Panc1 (cell line): ENCODE results near the gene GARIN5B. TPM values are rescaled to one million over a fixed set of nuclear protein-coding genes. Genes with fewer than 3 reads are reported as not detected.

Experiments used
- ATAC-seq: fragments of 200-7000 bp; cut with Tn5 transposase; 2 replicates; pipeline ENCODE4 v1.9.1; 2020; ENCODE audit warnings: mild to moderate bottlenecking, moderate library complexity
- BruUV-seq: library from RNA; stranded (reverse); fragments of 400-500 nt; replicated peaks from 2 replicates; lab custom pipeline; 2021; lab: Mats Ljungman, UMichigan
- CTCF ChIA-PET: fragments of 300-600 bp; sonication (Branson Sonifier 250); formaldehyde crosslinking; loops from one replicate; lab custom pipeline; 2022; ENCODE audit warnings: antibody characterized with exemption; lab: Charles Lee
- POLR2A ChIA-PET: fragments of 300-600 bp; sonication (Branson Sonifier 250); formaldehyde crosslinking; loops from one replicate; lab custom pipeline; 2022; ENCODE audit warnings: antibody characterized with exemption; lab: Charles Lee
- DNase-seq: peaks from one replicate; pipeline ENCODE4 v3.0.0-alpha.2; 2010; ENCODE audit warnings: low read depth, low spot score
- H3K27ac ChIP-seq: 2 replicates; pipeline ENCODE4 v1.5.1; 2011; ENCODE audit warnings: mild to moderate bottlenecking, low read length, inconsistent platforms
- H3K27me3 ChIP-seq: fragments of 200-500 bp; sonication (Bioruptor generic); 2 replicates; pipeline ENCODE4 v1.6.0; 2014; ENCODE audit warnings: low read length, inconsistent platforms; ENCODE audit not compliant: control insufficient read depth, insufficient read depth
- H3K36me3 ChIP-seq: fragments of 200-500 bp; sonication (Bioruptor generic); 2 replicates; pipeline ENCODE4 v1.5.1; 2014; ENCODE audit warnings: inconsistent platforms, mild to moderate bottlenecking, low read length, moderate library complexity; ENCODE audit not compliant: control insufficient read depth, insufficient read depth
- H3K4me1 ChIP-seq: 2 replicates; pipeline ENCODE4 v1.5.1; 2011; ENCODE audit warnings: inconsistent platforms, mild to moderate bottlenecking, low read length, moderate library complexity; ENCODE audit not compliant: control insufficient read depth, insufficient read depth
- H3K4me3 ChIP-seq, 2 experiments: 2 replicates each; pipeline ENCODE4 v1.5.1; 2011 to 2012; ENCODE audit warnings: low read depth in 2 of 2, low read length in 2 of 2, mild to moderate bottlenecking in 2 of 2, inconsistent platforms in 1 of 2, moderate library complexity in 1 of 2
- H3K9me3 ChIP-seq: fragments of 200-500 bp; sonication (Bioruptor generic); 2 replicates; pipeline ENCODE4 v1.5.1; 2014; ENCODE audit warnings: low read depth, mild to moderate bottlenecking, inconsistent platforms, low read length, moderate library complexity; ENCODE audit not compliant: control insufficient read depth, insufficient read depth
- POLR2AphosphoS5 ChIP-seq: IDR thresholded peaks from 2 replicates; pipeline ENCODE4 v1.6.1; 2012; ENCODE audit warnings: mild to moderate bottlenecking, low read depth, low read length, moderate library complexity
- SIN3A ChIP-seq: IDR thresholded peaks from 2 replicates; pipeline ENCODE4 v1.6.1; 2012; ENCODE audit warnings: low read depth, mild to moderate bottlenecking, low read length, moderate library complexity, borderline replicate concordance; ENCODE audit not compliant: insufficient read depth
- TCF7L2 ChIP-seq: IDR thresholded peaks from 2 replicates; pipeline ENCODE4 v1.6.1; 2011; ENCODE audit warnings: mild to moderate bottlenecking, low read depth, low read length, inconsistent platforms
- in situ Hi-C: cut with HindIII; loops from 2 replicates; pipeline ENCODE4 v1.10.0; 2016; ENCODE audit warnings: low sequenced_read_pairs, low pct_unique_long_range_greater_than_20kb
- intact Hi-C: fragments of 100-400 bp; cut with micrococcal nuclease; formaldehyde crosslinking; loops from one replicate; pipeline ENCODE4 v1.10.0; 2022; ENCODE audit not compliant: unreplicated experiment
- total RNA-seq: library from RNA; stranded (reverse); gene quantifications from one replicate; pipeline ENCODE4 v1.2.1, GENCODE V29; 2021; ENCODE audit not compliant: unreplicated experiment
- TF ChIP-seq, protein P1 (sequence below): fragments of 450-650 bp; IDR thresholded peaks from 2 replicates; pipeline ENCODE4 v1.5.1; 2017; ENCODE audit warnings: mild to moderate bottlenecking
- TF ChIP-seq, protein P2 (sequence below), 2 experiments: IDR thresholded peaks; 2 replicates each; pipeline ENCODE4 v1.6.1; 2011 to 2012; ENCODE audit warnings: low read depth in 2 of 2, control low read depth in 1 of 2, low read length in 1 of 2, mild to moderate bottlenecking in 1 of 2, moderate library complexity in 1 of 2; ENCODE audit not compliant: insufficient read depth in 1 of 2

Gene GARIN5B
- total RNA-seq, 1 experiment from 2014 or later = not detected

- DNase-seq (no peak), ATAC-seq (peak; percentile 19; the same call in 1 of the 2 replicates)
- Histone ChIP-seq H3K27me3 (no peaks in the 10 kb centered on the region), H3K4me1 (peaks cover 52% of the 10 kb centered on the region), H3K36me3 (peaks cover 15% of the 10 kb centered on the region), H3K9me3 (no peaks in the 10 kb centered on the region), H3K27ac (no peak overlapping the region), H3K4me3 (no peak overlapping the region)
- intact Hi-C loops = no loop called here
- POLR2A ChIA-PET = no interaction called here
- in situ Hi-C loops = no loop called here
- no peak for TF ChIP-seq SIN3A
- TF ChIP-seq, protein P1, sequence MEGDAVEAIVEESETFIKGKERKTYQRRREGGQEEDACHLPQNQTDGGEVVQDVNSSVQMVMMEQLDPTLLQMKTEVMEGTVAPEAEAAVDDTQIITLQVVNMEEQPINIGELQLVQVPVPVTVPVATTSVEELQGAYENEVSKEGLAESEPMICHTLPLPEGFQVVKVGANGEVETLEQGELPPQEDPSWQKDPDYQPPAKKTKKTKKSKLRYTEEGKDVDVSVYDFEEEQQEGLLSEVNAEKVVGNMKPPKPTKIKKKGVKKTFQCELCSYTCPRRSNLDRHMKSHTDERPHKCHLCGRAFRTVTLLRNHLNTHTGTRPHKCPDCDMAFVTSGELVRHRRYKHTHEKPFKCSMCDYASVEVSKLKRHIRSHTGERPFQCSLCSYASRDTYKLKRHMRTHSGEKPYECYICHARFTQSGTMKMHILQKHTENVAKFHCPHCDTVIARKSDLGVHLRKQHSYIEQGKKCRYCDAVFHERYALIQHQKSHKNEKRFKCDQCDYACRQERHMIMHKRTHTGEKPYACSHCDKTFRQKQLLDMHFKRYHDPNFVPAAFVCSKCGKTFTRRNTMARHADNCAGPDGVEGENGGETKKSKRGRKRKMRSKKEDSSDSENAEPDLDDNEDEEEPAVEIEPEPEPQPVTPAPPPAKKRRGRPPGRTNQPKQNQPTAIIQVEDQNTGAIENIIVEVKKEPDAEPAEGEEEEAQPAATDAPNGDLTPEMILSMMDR = no peak
- no peak for TF ChIP-seq TCF7L2
- TF ChIP-seq, protein P2, sequence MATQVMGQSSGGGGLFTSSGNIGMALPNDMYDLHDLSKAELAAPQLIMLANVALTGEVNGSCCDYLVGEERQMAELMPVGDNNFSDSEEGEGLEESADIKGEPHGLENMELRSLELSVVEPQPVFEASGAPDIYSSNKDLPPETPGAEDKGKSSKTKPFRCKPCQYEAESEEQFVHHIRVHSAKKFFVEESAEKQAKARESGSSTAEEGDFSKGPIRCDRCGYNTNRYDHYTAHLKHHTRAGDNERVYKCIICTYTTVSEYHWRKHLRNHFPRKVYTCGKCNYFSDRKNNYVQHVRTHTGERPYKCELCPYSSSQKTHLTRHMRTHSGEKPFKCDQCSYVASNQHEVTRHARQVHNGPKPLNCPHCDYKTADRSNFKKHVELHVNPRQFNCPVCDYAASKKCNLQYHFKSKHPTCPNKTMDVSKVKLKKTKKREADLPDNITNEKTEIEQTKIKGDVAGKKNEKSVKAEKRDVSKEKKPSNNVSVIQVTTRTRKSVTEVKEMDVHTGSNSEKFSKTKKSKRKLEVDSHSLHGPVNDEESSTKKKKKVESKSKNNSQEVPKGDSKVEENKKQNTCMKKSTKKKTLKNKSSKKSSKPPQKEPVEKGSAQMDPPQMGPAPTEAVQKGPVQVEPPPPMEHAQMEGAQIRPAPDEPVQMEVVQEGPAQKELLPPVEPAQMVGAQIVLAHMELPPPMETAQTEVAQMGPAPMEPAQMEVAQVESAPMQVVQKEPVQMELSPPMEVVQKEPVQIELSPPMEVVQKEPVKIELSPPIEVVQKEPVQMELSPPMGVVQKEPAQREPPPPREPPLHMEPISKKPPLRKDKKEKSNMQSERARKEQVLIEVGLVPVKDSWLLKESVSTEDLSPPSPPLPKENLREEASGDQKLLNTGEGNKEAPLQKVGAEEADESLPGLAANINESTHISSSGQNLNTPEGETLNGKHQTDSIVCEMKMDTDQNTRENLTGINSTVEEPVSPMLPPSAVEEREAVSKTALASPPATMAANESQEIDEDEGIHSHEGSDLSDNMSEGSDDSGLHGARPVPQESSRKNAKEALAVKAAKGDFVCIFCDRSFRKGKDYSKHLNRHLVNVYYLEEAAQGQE (IDR thresholded peaks at IDR 0.05; ENCODE audit: insufficient read depth in 1 of 2, low read depth in 2 of 2, low read length in 1 of 2) = no peak
- no peak for TF ChIP-seq POLR2AphosphoS5
- BruUV-seq = no TSS peak
- CTCF ChIA-PET = no interaction called here
Observed at GRCh38 chr19:55391702-55392615, 28.9 kb upstream of the GARIN5B start.

- Histone ChIP-seq H3K36me3 (peaks cover 19% of the 10 kb centered on the region), H3K27me3 (no peaks in the 10 kb centered on the region), H3K4me1 (peaks cover 53% of the 10 kb centered on the region), H3K27ac (no peak overlapping the region), H3K4me3 (no peak overlapping the region), H3K9me3 (no peaks in the 10 kb centered on the region)
- BruUV-seq = no TSS peak
- intact Hi-C loops (no loop called here), in situ Hi-C loops (no loop called here)
- POLR2A ChIA-PET = interaction anchor here (1.6 kb wide), 1 partner anchor 8 kb away, joined by 5 read pairs; no protein-coding TSS in a partner anchor
- peak; percentile 28 for ATAC-seq
- CTCF ChIA-PET = no interaction called here
- TF ChIP-seq TCF7L2 = no peak
- peak; percentile 80 for TF ChIP-seq POLR2AphosphoS5
- TF ChIP-seq, protein P2 (IDR thresholded peaks at IDR 0.05; ENCODE audit: insufficient read depth in 1 of 2, low read depth in 2 of 2, low read length in 1 of 2) = peak in 1 of 2 experiments; percentile 13; a peak in 1 of 4 replicates
- no peak for DNase-seq
Observed at GRCh38 chr19:55391191-55391670, 28.2 kb upstream of the GARIN5B start.
